Mesenchymal stem cell (in vitro differentiated cells and primary cell): Measurements from ENCODE around the gene KRTAP10-3.

ENCODE experiments used
- DNase-seq: peaks from one replicate; pipeline ENCODE4 v3.0.0-alpha.2; 2013
- H2AFZ ChIP-seq: one replicate; pipeline ENCODE4 v1.6.1; 2013; ENCODE audit warnings: low read depth, mild to moderate bottlenecking, control low read depth, inconsistent platforms, low read length, moderate library complexity
- H2AK5ac ChIP-seq: 2 replicates; pipeline ENCODE4 v1.6.1; 2013; ENCODE audit warnings: low read length, moderate library complexity, mild to moderate bottlenecking, inconsistent platforms; ENCODE audit not compliant: severe bottlenecking
- H2BK120ac ChIP-seq: one replicate; pipeline ENCODE4 v1.6.1; 2013; ENCODE audit warnings: low read depth, mild to moderate bottlenecking, inconsistent platforms, low read length, moderate library complexity
- H2BK12ac ChIP-seq, 2 experiments: one replicate each; pipeline ENCODE4 v1.6.1; 2013; ENCODE audit warnings: inconsistent platforms in 2 of 2, low read length in 2 of 2, mild to moderate bottlenecking in 2 of 2, moderate library complexity in 2 of 2, control low read depth in 1 of 2
- H2BK15ac ChIP-seq: one replicate; pipeline ENCODE4 v1.6.1; 2013; ENCODE audit warnings: mild to moderate bottlenecking, low read depth, inconsistent platforms; ENCODE audit not compliant: poor library complexity, severe bottlenecking
- H2BK5ac ChIP-seq: 2 replicates; pipeline ENCODE4 v1.6.1; 2013; ENCODE audit warnings: low read depth, mild to moderate bottlenecking, low read length, control low read depth, inconsistent platforms; ENCODE audit not compliant: poor library complexity, severe bottlenecking
- H3K14ac ChIP-seq, 2 experiments: one replicate each; pipeline ENCODE4 v1.6.1; 2013; ENCODE audit warnings: inconsistent platforms in 2 of 2, low read length in 2 of 2, control low read depth in 1 of 2, mild to moderate bottlenecking in 1 of 2, moderate library complexity in 1 of 2
- H3K18ac ChIP-seq, 2 experiments: one replicate each; pipeline ENCODE4 v1.6.1; 2013; ENCODE audit warnings: inconsistent platforms in 2 of 2, low read length in 2 of 2, control low read depth in 1 of 2, low read depth in 1 of 2, mild to moderate bottlenecking in 1 of 2
- H3K23ac ChIP-seq, 2 experiments: one replicate each; pipeline ENCODE4 v1.6.1; 2013; ENCODE audit warnings: inconsistent platforms in 2 of 2, low read length in 2 of 2, mild to moderate bottlenecking in 2 of 2, moderate library complexity in 2 of 2, control low read depth in 1 of 2
- H3K27ac ChIP-seq: 2 replicates; pipeline ENCODE4 v1.5.1; 2013; ENCODE audit warnings: mild to moderate bottlenecking, moderate library complexity, low read length, control low read depth, inconsistent platforms; ENCODE audit not compliant: poor library complexity, severe bottlenecking
- H3K27me3 ChIP-seq, 2 experiments: 2 replicates each; pipeline versions ENCODE4 v1.6.1 to v1.7.0; 2013; ENCODE audit warnings: low read length in 2 of 2, mild to moderate bottlenecking in 2 of 2, moderate library complexity in 2 of 2, control low read depth in 1 of 2, inconsistent platforms in 1 of 2; ENCODE audit not compliant: control insufficient read depth in 1 of 2, insufficient read depth in 1 of 2
- H3K36me3 ChIP-seq, 2 experiments: 2 replicates each; pipeline versions ENCODE4 v1.6.1 to v1.7.0; 2013; ENCODE audit warnings: low read length in 2 of 2, control low read depth in 1 of 2, inconsistent platforms in 1 of 2, low read depth in 1 of 2, mild to moderate bottlenecking in 1 of 2; ENCODE audit not compliant: insufficient read depth in 2 of 2, control insufficient read depth in 1 of 2
- H3K4ac ChIP-seq, 2 experiments: one replicate each; pipeline ENCODE4 v1.6.1; 2013; ENCODE audit warnings: inconsistent platforms in 2 of 2, low read length in 2 of 2, mild to moderate bottlenecking in 2 of 2, moderate library complexity in 2 of 2, control low read depth in 1 of 2, low read depth in 1 of 2
- H3K4me1 ChIP-seq: 2 replicates; pipeline ENCODE4 v1.6.1; 2013; ENCODE audit warnings: low read depth, low read length, control low read depth; ENCODE audit not compliant: control insufficient read depth, insufficient read depth
- H3K4me2 ChIP-seq: 2 replicates; pipeline ENCODE4 v1.6.1; 2013; ENCODE audit warnings: low read length, mild to moderate bottlenecking, inconsistent platforms; ENCODE audit not compliant: poor library complexity, severe bottlenecking
- H3K4me3 ChIP-seq, 2 experiments: 2 replicates each; pipeline versions ENCODE4 v1.5.1 to v1.7.0; 2013; ENCODE audit warnings: low read length in 2 of 2, mild to moderate bottlenecking in 2 of 2, control low read depth in 1 of 2, low read depth in 1 of 2; ENCODE audit not compliant: insufficient read depth in 1 of 2
- H3K79me1 ChIP-seq: replicated peaks from 2 replicates; pipeline ENCODE4 v1.6.1; 2013; ENCODE audit warnings: mild to moderate bottlenecking, control low read depth, low read length, inconsistent platforms; ENCODE audit not compliant: poor library complexity, severe bottlenecking
- H3K9ac ChIP-seq: 2 replicates; pipeline ENCODE4 v1.7.0; 2013; ENCODE audit warnings: mild to moderate bottlenecking, low read length, moderate library complexity
- H3K9me3 ChIP-seq: 2 replicates; pipeline ENCODE4 v1.7.0; 2013; ENCODE audit warnings: mild to moderate bottlenecking, low read length; ENCODE audit not compliant: control insufficient read depth
- H4K8ac ChIP-seq: one replicate; pipeline ENCODE4 v1.6.1; 2013; ENCODE audit warnings: inconsistent platforms, mild to moderate bottlenecking, low read length, moderate library complexity
- H4K91ac ChIP-seq: one replicate; pipeline ENCODE4 v1.6.1; 2013; ENCODE audit warnings: mild to moderate bottlenecking, low read length, inconsistent platforms
- WGBS: methylation state at CpG from one replicate; pipeline ENCODE4 v1.1.7; 2013; ENCODE audit warnings: mixed read lengths; 5-methylcytosine and 5-hydroxymethylcytosine counted together

The KRTAP10-3 gene

DNA sequence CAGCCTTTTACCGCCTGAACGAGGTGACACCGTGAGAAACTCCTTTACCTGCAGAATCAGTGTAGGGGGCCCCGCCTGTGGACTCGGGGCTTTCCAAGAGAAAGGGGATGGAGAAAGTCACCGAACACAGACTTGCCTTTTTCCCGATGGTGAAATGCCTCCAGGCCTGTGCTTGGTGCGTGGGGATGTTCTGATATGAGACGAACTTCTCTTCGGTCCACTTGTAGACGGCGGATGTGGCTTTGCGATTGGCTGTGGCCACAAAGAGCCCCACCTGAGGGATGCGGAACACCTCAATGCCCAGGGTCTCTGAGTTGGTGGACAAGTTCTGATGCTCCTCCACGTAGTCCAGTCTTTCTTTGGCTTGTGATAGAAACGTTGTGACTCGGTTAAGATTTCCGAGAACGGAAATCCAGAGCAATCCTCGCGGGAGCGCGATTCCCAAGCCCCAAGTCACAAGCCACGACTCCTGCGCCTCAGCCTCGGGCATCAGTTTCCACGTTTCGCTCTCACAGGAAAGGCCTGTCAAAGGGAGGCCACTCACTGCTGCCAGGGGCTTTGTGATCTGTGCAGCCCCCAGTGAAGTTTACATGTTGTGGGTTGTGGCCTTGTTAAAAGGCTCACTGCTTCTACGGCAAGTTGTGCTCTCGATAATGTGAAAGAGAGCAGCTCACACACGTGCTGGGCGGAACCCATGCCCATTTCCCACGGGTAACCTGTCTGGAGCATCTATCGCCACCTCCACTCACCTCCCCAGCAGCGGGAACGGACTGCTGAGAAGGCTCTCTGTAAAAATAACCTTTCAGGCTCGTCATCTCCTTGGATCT, 31.2 kb downstream of the KRTAP10-3 start:
- Histone ChIP-seq H3K27ac (no peak overlapping the region), H3K18ac (no peak overlapping the region), H4K91ac (no peak overlapping the region), H2BK12ac (no peak overlapping the region), H3K14ac (no peak overlapping the region), H2AFZ (no peak overlapping the region), H3K9ac (no peak overlapping the region), H3K36me3 (no peaks in the 10 kb centered on the region), H3K79me1 (no peaks in the 10 kb centered on the region), H2BK120ac (no peak overlapping the region), H3K4me3 (no peak overlapping the region), H4K8ac (no peak overlapping the region), H2BK15ac (no peak overlapping the region), H3K4me1 (no peaks in the 10 kb centered on the region), H2BK5ac (no peak overlapping the region), H3K9me3 (no peaks in the 10 kb centered on the region), H3K4ac (no peak overlapping the region), H3K23ac (no peak overlapping the region), H2AK5ac (no peak overlapping the region), H3K27me3 (peaks cover 0 to 3% of the 10 kb centered on the region in 2 experiments), H3K4me2 (no peak overlapping the region)
- WGBS, result 89% methylated on average over 37 of the region's 37 CpGs
- DNase-seq, result no peak

DNA sequence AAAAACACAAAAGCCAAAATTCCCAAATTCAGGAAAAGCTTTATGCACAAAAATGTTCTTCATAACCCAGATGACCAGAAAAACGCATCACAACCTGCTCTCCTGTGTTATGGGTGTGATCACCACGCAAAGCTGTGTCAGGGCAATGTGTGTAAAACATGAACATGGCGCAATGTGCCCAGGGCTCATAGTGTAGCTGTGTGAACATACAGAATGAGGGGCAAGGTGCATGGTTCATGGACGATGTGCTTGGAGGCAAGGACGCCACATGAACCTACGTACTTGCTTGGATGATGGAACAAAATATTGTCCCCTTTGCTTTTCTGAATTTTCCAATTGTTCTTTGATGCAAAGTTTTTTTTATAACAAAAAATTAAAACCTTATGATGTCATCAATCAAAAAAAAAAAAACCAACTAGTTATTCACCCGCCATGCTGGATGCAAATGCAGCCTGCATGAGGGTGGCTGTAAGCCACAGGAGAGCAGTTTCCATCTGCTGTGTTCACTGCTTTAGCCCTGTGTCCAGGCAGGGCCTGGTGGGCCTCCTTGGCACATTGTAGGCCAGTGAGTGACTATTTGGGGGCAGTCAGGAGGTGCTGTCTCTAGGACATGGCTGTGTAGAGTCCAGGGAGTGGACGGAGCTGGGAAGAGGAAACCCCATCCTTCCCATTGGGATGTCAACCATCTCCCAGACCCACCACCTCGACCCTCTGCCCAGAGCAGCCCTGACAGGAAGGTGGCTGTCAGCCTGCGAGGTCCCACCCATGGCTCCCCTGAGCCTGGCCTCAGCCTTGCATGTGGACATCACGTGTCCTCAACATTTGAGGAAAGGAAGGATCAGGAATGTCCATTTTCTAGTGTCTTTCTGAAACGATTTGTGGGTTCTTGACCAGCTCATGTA, 32.2 kb downstream of the KRTAP10-3 start:
- Histone ChIP-seq H2BK5ac (no peak overlapping the region), H2BK15ac (no peak overlapping the region), H2AFZ (no peak overlapping the region), H3K4me1 (no peaks in the 10 kb centered on the region), H3K9ac (no peak overlapping the region), H2AK5ac (no peak overlapping the region), H3K18ac (no peak overlapping the region), H3K27me3 (peaks cover 0 to 3% of the 10 kb centered on the region in 2 experiments), H3K4me2 (no peak overlapping the region), H3K36me3 (no peaks in the 10 kb centered on the region), H2BK120ac (no peak overlapping the region), H2BK12ac (no peak overlapping the region), H4K91ac (no peak overlapping the region), H3K79me1 (no peaks in the 10 kb centered on the region), H3K4ac (no peak overlapping the region), H3K4me3 (no peak overlapping the region), H4K8ac (no peak overlapping the region), H3K27ac (no peak overlapping the region), H3K14ac (no peak overlapping the region), H3K9me3 (no peaks in the 10 kb centered on the region), H3K23ac (no peak overlapping the region)
- WGBS, result 81% methylated on average over 10 of the region's 12 CpGs
- DNase-seq, result no peak

DNA sequence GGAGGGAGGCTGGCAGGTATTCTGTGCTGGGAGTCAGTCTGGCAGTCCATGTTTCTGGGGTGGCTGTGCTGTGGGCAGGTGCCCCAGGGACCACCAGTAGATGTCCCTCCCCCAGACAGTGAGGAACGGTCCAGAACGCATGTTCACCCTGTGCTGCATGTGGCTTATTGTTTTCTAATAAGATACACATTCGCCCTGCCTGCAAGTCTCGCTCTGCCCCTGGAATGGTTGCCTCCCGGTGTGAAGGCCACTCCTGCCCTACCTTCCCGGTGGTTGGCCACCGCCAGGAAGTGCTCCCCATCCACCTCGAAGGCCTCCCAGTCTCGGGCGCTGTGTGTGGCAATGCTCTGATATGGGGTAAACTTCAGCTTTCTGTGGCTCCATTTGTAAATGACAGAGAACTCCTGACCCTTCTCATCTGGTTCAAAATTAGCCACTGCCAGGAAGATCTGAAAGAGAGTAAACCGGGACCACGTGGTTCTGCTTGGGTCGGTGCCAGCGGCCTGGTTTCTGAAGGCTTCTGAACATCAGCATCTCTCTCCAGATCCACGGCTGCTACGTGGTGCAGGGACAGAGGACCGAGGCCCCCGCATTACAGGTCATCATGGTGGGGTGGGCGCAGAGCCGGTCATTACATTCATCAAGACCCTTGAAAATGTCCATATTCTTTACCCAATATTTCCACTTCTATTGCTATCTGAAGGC, 33.1 kb downstream of the KRTAP10-3 start:
- Histone ChIP-seq H3K4me1 (peaks cover 5% of the 10 kb centered on the region), H2AK5ac (no peak overlapping the region)
- WGBS, result 88% methylated on average over 20 of the region's 20 CpGs

More for the DNA sequence above, 33.1 kb downstream of the KRTAP10-3 start:
- H3K9me3 ChIP-seq, result no peaks in the 10 kb centered on the region
- no peak overlapping the region for H2BK5ac ChIP-seq
- no peak overlapping the region for H3K4me3 ChIP-seq
- H3K4ac ChIP-seq, result no peak overlapping the region
- no peaks in the 10 kb centered on the region for H3K36me3 ChIP-seq
- no peak overlapping the region for H3K14ac ChIP-seq
- H3K79me1 ChIP-seq, result no peaks in the 10 kb centered on the region
- H3K18ac ChIP-seq, result no peak overlapping the region
- H2BK12ac ChIP-seq, result no peak overlapping the region
- peaks cover 0 to 3% of the 10 kb centered on the region in 2 experiments for H3K27me3 ChIP-seq
- H3K4me2 ChIP-seq, result no peak overlapping the region
- no peak overlapping the region for H2BK120ac ChIP-seq
- no peak overlapping the region for H3K23ac ChIP-seq
- H4K91ac ChIP-seq, result no peak overlapping the region
- no peak overlapping the region for H3K27ac ChIP-seq
- H2AFZ ChIP-seq, result no peak overlapping the region
- DNase-seq, result no peak
- H3K9ac ChIP-seq, result no peak overlapping the region
- no peak overlapping the region for H2BK15ac ChIP-seq
- H4K8ac ChIP-seq, result no peak overlapping the region
